Measurements from ENCODE around the gene ADAMTS14.

Gene ADAMTS14

DNA sequence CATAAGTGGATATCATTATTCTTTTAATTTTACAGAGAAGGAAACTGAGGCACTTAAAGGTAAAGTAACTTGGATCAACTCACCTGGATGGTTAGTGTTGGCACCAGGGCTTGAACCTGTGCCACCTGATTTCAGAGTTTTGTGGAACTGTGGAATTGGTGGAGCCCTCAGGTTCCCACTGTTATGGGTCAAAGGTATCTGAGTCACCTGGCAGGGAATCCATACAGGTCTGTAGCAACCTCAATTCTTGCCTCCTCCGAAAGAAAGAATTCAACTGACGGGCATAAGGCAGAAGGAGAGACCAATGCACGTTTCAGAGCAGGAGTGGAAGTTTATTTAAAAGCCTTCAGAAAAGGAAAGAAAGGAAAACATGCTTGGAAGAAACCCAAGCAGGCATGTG lies 25.2 kb upstream of the ADAMTS14 start:
- Histone ChIP-seq H3K9me2 (replicated peaks; ENCODE audit: insufficient read depth, low read length) (no peaks in the 10 kb centered on the region), H3K27me3 (replicated peaks; ENCODE audit: insufficient read depth, low read length) (no peaks in the 10 kb centered on the region), H3F3A (ENCODE audit: insufficient read depth, low read length) (no peaks in the 10 kb centered on the region), H4K20me1 (ENCODE audit: insufficient read depth, low read length) (no peaks in the 10 kb centered on the region), H3K9ac (ENCODE audit: low read length) (no peak overlapping the region), H3K4me2 (ENCODE audit: low read depth, low read length) (no peak overlapping the region), H3K36me3 (replicated peaks; ENCODE audit: insufficient read depth, low read length) (no peaks in the 10 kb centered on the region), H3K27ac (ENCODE audit: low read length) (no peak overlapping the region), H3K79me2 (ENCODE audit: low read length) (no peaks in the 10 kb centered on the region), H3K4me3 (ENCODE audit: low read length) (no peak overlapping the region), H3K4me1 (ENCODE audit: low read length) (no peaks in the 10 kb centered on the region), H3K9me3 (replicated peaks; ENCODE audit: insufficient read depth, low read length) (no peaks in the 10 kb centered on the region), H2AFZ (ENCODE audit: low read length) (no peak overlapping the region)
- TF ChIP-seq, protein P1, sequence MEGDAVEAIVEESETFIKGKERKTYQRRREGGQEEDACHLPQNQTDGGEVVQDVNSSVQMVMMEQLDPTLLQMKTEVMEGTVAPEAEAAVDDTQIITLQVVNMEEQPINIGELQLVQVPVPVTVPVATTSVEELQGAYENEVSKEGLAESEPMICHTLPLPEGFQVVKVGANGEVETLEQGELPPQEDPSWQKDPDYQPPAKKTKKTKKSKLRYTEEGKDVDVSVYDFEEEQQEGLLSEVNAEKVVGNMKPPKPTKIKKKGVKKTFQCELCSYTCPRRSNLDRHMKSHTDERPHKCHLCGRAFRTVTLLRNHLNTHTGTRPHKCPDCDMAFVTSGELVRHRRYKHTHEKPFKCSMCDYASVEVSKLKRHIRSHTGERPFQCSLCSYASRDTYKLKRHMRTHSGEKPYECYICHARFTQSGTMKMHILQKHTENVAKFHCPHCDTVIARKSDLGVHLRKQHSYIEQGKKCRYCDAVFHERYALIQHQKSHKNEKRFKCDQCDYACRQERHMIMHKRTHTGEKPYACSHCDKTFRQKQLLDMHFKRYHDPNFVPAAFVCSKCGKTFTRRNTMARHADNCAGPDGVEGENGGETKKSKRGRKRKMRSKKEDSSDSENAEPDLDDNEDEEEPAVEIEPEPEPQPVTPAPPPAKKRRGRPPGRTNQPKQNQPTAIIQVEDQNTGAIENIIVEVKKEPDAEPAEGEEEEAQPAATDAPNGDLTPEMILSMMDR (IDR thresholded peaks at IDR 0.05; ENCODE audit: low read length), result no peak
- no peak for TF ChIP-seq EZH2phosphoT487 (IDR thresholded peaks at IDR 0.05; ENCODE audit: low read length)
- TF ChIP-seq EZH2 (optimal IDR thresholded peaks at IDR 0.05; ENCODE audit: low read depth, low read length), result no peak
- DNase-seq, result no peak

DNA sequence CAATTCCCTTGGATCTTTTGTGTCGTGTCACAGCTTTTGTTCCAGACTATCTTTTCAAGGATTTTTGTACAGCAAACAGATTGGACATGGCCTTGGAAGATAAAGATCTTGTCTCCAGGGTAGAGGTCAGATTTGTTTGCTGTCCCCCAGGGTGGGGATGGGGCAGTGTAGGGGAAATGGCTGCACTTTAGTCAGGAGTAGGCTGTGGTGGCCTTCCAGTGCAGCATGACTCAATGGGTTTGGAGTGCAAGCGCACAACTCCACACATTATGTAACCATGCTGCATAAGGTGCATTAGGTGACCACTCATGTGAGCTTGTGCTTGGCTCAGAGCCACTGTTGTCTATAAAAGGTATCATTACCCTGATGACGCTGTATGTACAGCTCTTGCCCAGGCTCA lies 23.9 kb upstream of the ADAMTS14 start:
- no peaks in the 10 kb centered on the region for H3F3A ChIP-seq (ENCODE audit: insufficient read depth, low read length)
- H4K20me1 ChIP-seq (ENCODE audit: insufficient read depth, low read length), result no peaks in the 10 kb centered on the region
- TF ChIP-seq EZH2phosphoT487 (IDR thresholded peaks at IDR 0.05; ENCODE audit: low read length), result no peak
- H3K79me2 ChIP-seq (ENCODE audit: low read length), result no peaks in the 10 kb centered on the region
- no peak overlapping the region for H3K4me2 ChIP-seq (ENCODE audit: low read depth, low read length)
- H3K27me3 ChIP-seq (replicated peaks; ENCODE audit: insufficient read depth, low read length), result no peaks in the 10 kb centered on the region
- H3K9ac ChIP-seq (ENCODE audit: low read length), result no peak overlapping the region
- H3K4me3 ChIP-seq (ENCODE audit: low read length), result no peak overlapping the region
- H3K27ac ChIP-seq (ENCODE audit: low read length), result no peak overlapping the region
- no peaks in the 10 kb centered on the region for H3K9me3 ChIP-seq (replicated peaks; ENCODE audit: insufficient read depth, low read length)
- H3K9me2 ChIP-seq (replicated peaks; ENCODE audit: insufficient read depth, low read length), result no peaks in the 10 kb centered on the region
- H3K36me3 ChIP-seq (replicated peaks; ENCODE audit: insufficient read depth, low read length), result no peaks in the 10 kb centered on the region
- no peaks in the 10 kb centered on the region for H3K4me1 ChIP-seq (ENCODE audit: low read length)
- no peak for DNase-seq
- no peak overlapping the region for H2AFZ ChIP-seq (ENCODE audit: low read length)

DNA sequence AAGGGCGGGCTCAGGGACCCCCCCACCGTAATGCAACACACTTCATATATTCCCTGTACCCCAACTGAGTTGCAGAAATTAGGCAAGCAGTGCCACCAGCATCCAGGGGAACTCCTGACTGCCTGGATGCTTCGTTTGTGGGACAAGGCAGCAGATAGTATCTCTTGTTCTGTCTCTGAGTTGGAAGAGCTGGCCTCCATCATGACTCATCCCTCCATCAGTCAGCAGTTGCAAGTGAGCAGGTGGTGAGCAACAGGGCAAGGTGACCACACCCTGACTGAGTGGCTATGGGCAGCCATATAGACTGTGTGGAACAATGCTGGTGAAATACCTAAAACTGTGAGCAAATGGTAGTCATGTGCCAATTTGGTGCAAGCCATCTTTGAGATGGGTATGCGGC lies 22.8 kb upstream of the ADAMTS14 start:
- H3K4me3 ChIP-seq (ENCODE audit: low read length), result no peak overlapping the region

DNA sequence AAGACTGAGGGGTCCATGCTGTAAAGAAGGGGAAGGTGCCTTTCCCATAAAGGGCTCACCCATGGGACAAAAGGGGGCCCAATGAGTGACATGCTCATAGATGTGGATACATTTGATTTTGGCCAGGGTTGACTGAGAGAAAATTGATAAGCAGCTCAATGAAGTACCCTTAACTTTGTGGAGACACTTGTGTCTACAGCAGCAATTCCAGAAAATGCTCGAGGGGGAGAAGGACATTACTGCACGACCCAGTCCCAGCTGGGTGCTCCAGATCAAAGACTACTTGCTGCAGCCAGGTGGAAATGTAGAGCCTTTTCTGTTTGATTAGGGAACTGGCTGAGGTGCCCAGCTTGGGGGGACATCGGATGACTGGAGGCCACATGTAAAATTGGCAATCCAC lies 22.2 kb upstream of the ADAMTS14 start:
- no peak overlapping the region for H3K9ac ChIP-seq (ENCODE audit: low read length)
- no peaks in the 10 kb centered on the region for H3K79me2 ChIP-seq (ENCODE audit: low read length)
- H3K4me3 ChIP-seq (ENCODE audit: low read length), result 0 out of 2 replicates have a peak overlapping the region, but pooled peaks have one; percentile 7
- no peak overlapping the region for H2AFZ ChIP-seq (ENCODE audit: low read length)
- no peak for DNase-seq
- H4K20me1 ChIP-seq (ENCODE audit: insufficient read depth, low read length), result no peaks in the 10 kb centered on the region
- peak overlapping the region; percentile 25; the same call in 1 of the 2 replicates for H3K4me2 ChIP-seq (ENCODE audit: low read depth, low read length)
- H3K36me3 ChIP-seq (replicated peaks; ENCODE audit: insufficient read depth, low read length), result no peaks in the 10 kb centered on the region
- H3K9me2 ChIP-seq (replicated peaks; ENCODE audit: insufficient read depth, low read length), result no peaks in the 10 kb centered on the region
- H3K9me3 ChIP-seq (replicated peaks; ENCODE audit: insufficient read depth, low read length), result no peaks in the 10 kb centered on the region
- no peaks in the 10 kb centered on the region for H3K27me3 ChIP-seq (replicated peaks; ENCODE audit: insufficient read depth, low read length)
- H3K27ac ChIP-seq (ENCODE audit: low read length), result no peak overlapping the region
- H3K4me1 ChIP-seq (ENCODE audit: low read length), result no peaks in the 10 kb centered on the region
- H3F3A ChIP-seq (ENCODE audit: insufficient read depth, low read length), result no peaks in the 10 kb centered on the region
- TF ChIP-seq EZH2 (optimal IDR thresholded peaks at IDR 0.05; ENCODE audit: low read depth, low read length) (no peak), EZH2phosphoT487 (IDR thresholded peaks at IDR 0.05; ENCODE audit: low read length) (no peak)
- TF ChIP-seq, protein P1 (IDR thresholded peaks at IDR 0.05; ENCODE audit: low read length), result no peak

More for the DNA sequence above, 22.8 kb upstream of the ADAMTS14 start:
- TF ChIP-seq EZH2 (optimal IDR thresholded peaks at IDR 0.05; ENCODE audit: low read depth, low read length) (no peak), EZH2phosphoT487 (IDR thresholded peaks at IDR 0.05; ENCODE audit: low read length) (no peak)
- TF ChIP-seq, protein P1 (IDR thresholded peaks at IDR 0.05; ENCODE audit: low read length), result no peak
- Histone ChIP-seq H3F3A (ENCODE audit: insufficient read depth, low read length) (no peaks in the 10 kb centered on the region), H3K4me2 (ENCODE audit: low read depth, low read length) (no peak overlapping the region), H3K27ac (ENCODE audit: low read length) (no peak overlapping the region), H3K36me3 (replicated peaks; ENCODE audit: insufficient read depth, low read length) (no peaks in the 10 kb centered on the region), H3K79me2 (ENCODE audit: low read length) (no peaks in the 10 kb centered on the region), H3K9me2 (replicated peaks; ENCODE audit: insufficient read depth, low read length) (no peaks in the 10 kb centered on the region), H4K20me1 (ENCODE audit: insufficient read depth, low read length) (no peaks in the 10 kb centered on the region), H3K27me3 (replicated peaks; ENCODE audit: insufficient read depth, low read length) (no peaks in the 10 kb centered on the region), H3K4me1 (ENCODE audit: low read length) (no peaks in the 10 kb centered on the region), H3K9ac (ENCODE audit: low read length) (no peak overlapping the region), H2AFZ (ENCODE audit: low read length) (no peak overlapping the region), H3K9me3 (replicated peaks; ENCODE audit: insufficient read depth, low read length) (no peaks in the 10 kb centered on the region)
- no peak for DNase-seq
